ENCODE results near the gene JAZF1. TPM values are rescaled to one million over a fixed set of nuclear protein-coding genes. Genes with fewer than 3 reads are reported as not detected.

Gene JAZF1
- total and polyA plus RNA-seq, 8 donors, result 4.0 to 13.9 (median 6.0) TPM

Other genes starting within 250 kb of the JAZF1 start
- 10 to 100 TPM in 1 of 6 donors, 1 to 10 TPM in 5; 2.9 to 11.5 (median 3.6) TPM for gene CREB5, start 231.7 kb upstream of the JAZF1 start, total RNA-seq
- gene CREB5, start 231.7 kb upstream of the JAZF1 start, polyA plus RNA-seq, result 1 to 10 TPM; 2.5 to 8.4 TPM

Measured in pancreas (tissue), 8 donors.